ENCODE measurements around the gene ABLIM2.

The ABLIM2 gene

DNA sequence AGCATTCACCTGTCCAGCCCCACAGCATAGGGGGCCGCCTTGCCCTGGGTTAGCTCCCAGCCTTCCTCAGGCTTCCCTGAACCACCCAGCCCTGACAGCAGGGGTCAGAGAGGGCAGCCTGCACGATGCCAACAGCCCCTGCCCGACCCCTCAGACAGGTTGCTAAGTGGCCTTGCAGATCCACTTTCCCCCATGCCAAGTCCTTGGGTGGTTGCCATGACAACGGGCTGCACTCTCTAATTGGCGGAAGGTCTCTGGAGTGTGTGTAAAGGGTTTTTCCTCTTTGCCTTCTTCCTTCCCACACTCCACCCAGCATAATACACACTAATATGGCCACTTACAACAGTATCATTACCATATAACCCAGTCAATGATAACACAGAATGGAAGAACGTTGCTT, 119.3 kb downstream of the ABLIM2 start:
- DNase-seq = no peak

DNA sequence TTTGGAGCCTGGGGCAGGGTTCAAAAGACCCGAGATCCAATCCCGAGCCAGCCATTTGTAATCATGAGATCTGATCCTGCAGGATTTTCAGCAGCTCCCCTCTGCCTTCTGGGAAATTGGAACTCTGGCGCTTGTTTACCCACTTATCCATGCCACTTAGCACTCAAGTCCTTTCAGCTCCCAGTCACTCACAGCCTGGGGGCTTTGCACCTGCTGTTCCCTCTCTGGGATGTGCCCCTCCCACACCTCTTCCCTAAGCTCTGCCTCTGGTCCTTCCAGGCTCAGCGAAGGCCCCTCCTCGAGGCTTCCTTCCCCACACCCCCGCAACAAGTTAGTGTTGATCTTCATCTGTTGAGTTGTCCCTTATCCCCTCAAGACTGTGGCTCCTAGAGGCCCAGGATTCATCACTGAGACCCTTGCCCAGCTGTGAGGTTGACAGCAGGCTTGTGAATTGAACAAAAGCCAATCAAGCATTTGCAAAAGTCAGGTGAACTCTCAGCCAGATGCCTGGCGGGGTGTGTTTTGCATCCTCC, 119.8 kb downstream of the ABLIM2 start:
- DNase-seq = no peak

DNA sequence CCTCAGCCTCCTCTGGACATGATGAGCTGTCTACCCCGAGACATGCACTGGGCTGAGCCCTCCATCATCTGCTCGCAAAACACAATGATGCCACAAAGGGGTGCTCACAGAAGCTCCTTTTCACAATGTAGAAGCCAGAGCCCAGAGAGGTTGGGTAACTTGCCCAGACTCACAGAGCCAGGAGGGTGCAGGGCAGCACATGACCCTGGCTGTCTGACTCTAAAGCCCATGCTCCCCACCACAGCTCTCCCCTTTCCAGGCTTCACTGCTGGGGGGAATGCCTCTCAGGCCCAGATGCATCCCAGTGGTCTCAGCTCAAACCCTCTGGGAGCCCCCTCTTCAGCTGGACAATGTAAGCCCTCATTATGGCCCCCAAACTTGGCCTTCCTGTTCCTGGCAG, 120.5 kb downstream of the ABLIM2 start:
- DNase-seq = no peak

DNA sequence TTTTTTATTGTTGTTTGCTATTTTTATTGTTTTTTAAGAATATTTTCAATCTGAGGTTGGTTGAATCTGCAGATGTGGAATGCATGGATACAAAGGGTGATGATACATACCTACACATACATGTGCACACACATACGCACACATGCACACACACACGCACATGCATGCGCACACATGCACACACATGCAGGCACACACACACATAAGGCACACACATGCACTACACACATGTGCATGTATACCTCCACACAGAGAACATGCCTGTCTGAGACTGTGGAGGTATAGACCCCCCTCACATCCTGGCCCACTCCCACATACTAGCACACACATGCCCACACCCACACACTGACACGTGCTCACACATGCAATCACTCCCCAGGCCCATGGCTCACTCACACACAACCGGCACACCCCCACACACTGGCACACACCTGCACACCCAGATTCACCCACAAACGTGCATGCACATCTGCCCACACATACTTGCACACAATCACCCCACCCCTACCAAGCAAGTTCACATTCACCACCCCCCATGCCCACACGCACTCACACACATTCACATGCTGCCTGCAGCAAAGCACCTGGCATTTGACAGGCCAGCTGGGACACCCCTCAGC, 121.4 kb downstream of the ABLIM2 start:
- no peak for DNase-seq

DNA sequence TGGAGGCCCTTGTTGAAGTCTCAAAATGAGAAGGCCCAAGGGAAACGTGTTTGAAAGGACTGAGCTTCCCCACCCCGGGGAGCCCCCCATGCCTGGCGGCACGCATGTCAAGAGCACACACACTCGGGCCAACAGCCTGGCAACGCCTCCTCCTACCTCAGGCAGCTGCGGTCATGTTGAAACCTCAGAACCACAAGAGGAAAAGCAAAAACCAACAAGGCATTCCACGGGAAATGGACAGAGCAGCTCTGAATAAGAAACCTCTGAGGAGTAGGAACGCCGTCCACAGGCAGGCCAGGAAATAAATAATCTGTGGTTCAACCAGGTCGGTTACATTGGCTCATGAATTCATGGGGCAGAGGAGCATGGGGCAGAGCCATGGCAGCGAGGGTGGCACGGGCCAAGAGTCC, 123.2 kb downstream of the ABLIM2 start:
- no peak for DNase-seq

DNA sequence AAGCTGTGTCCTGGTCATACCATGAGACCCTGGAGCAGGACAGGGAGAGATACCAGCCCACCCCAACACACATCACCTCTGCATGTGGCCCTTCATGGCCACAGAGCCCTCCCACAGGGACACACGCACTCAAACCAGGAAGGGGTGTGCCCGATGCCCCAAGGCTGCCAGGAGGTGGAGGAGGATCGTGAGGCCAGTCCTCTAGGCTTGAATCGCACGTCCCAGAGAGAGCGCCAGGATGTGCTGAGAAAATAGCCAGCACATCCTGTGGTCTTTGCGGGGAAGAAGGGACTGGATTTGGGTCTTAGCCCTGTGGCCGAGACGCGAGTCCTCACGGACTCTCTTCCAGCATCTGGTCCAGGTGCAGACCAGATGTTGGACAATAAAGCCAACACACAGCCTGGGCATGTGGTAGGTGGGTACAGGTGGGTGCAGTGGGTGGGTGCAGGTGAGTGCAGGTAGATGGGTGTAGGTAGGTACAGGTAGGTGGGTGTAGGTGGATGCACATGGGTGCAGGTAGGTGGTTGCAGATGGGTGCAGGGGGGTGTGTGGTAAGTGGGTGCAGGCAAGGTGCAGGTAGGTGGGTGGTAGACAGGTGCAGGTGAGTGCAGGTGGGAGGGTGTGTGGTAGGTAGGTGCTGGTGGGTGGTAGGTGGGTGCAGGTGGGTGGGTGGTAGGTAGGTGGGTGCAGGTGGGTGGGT, 124.6 kb downstream of the ABLIM2 start:
- DNase-seq = no peak

DNA sequence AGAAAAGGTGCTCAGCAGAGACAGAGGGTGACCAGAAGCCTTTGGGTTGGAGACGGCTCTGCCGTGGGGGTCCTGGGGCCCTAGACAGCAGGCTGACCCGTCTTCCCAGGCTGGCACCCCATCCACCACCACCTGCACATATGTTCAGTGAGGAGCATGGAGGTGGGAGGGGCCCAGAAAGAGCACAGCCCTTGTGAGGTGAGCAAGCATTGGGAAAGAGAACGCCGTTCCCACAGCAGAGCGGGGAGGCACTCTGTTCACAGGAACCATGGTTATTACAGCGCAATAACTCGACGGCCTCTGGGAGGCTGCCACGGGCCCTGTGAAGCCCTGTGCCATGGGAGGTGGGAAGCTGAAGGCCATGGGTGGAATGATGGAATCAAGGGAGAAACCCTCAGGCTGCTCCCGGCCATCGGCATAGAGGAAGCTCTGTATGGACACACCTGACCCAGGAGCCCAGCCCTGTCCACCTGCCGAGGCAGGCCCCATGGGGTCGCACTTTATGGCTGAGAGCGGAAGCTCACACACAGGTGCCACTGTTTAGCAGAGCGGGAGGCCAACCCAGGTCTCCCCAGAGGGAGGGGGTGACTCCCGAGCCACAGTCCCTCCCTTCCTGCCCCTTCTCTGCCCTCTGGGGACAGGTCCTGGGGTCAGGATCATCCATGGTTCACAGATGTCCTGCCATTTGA, 125.4 kb downstream of the ABLIM2 start:
- no peak for DNase-seq

DNA sequence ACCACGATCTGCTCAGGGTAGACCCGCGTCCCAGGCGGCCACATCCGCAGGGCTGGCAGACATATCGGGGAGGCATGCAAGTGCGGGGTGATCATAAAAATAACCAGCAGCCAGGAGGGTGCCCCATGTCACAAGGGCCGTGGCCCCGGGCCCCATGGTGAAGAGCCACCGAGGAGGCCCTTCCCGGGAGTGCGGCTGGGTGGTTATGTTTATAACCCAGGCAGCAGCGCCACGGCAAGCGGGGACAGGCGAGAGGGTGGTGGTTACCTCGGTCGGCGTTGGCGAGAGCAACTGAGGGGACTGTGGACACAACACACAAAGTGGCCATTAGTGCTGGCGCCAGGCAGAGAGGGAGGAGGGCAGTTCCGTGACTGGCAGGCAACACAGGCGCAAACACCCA, 126.2 kb downstream of the ABLIM2 start:
- no peak for DNase-seq

DNA sequence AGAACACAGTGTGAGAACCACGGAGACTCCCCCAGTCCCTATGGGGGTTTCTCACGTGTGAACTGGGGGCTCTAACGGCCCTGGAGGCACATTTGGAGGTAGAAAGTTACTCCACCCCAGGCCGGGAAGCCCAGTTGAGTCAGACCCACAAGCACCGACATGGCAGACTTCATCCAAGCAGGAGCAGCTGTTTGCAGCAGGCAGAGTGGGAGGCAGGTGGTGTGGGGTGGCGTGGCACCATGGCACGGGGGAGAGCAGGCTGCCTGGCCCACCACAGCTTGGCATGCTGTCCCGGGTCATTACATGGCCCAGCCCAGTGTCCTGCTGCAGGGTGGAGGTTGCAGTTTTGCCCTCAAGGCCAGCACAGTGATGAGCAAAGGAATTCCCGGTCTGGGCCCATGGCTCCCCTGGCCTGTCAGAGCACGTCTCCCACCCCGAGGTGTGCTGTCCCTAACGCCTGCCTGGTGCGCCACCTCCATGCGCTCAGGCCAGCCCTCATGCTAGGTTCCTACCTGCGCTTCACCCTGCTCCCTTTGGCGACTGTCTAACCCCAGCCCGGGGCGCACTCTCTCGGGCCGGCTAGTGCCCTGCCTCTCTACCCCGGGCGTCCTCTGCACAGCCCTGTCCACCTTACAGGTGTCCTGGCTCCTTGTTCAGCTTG, 128.4 kb downstream of the ABLIM2 start:
- no peak for DNase-seq

DNA sequence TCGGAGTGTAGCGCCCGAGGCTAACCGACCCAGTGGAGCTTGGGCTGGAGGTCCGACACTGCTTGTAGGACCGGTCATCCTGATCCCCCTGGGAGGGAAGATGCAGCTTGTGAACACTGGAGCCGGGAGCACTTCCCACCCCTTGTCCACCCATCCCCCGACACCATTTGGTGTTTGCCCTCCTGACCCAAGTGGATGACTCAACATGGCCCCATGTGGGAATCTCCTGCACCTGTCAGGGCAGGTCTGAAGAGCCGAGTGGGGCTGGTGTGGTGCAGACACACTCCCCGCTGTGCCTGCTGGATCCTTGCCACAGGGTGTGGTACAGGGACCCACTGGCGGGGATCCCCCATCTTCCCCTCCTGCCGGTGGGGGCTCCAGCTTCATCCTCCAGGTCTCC, 128.9 kb downstream of the ABLIM2 start:
- no peak for DNase-seq

DNA sequence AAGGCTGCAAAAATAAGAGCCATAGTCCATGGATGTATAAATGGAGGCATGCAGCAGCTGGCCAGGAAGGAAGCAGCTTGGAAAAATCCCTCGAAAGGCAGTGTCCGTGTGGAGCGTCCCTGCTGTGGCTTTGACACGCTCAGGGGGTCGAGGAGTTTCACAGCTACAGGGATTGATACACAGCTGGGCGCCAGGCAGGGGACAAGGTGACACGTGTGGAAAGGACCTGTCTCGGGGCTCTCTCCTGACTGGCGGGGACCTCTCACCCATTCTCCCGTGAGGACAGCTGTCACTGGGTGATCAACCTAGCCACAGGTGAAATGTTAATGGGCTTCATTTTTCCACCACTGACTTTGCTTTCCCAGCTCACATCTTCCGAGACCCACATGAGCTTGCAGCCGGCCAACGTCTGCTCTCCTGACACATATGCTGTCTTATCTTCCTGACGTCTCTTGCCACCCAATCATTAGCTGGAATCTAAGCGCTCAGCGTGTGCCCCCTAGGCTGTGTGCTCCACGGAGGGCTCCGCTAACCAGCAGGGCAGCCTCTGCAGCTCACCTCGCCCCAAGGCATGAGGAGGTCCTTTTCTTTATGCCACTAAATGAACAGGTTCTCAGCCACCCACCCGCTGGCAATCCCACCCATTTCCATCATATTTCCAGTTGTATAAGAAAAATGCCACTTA, 129.6 kb downstream of the ABLIM2 start:
- DNase-seq = no peak

DNA sequence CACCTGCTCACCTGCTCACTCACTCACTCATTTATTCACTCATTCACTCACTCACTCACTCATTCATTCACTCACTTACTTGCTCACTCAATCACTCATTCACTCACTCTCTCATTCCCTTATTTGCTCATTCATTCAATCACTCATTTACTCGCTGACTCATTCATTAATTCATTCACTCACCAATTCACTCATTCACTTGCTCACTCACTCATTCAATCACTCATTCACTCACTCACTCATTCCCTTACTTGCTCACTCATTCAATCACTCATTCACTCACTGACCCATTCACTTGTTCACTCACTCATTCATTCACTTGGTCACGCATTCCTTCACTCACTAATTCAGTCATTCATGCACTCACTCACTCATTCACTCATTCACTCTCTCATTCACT, 130.2 kb downstream of the ABLIM2 start:
- no peak for DNase-seq

DNA sequence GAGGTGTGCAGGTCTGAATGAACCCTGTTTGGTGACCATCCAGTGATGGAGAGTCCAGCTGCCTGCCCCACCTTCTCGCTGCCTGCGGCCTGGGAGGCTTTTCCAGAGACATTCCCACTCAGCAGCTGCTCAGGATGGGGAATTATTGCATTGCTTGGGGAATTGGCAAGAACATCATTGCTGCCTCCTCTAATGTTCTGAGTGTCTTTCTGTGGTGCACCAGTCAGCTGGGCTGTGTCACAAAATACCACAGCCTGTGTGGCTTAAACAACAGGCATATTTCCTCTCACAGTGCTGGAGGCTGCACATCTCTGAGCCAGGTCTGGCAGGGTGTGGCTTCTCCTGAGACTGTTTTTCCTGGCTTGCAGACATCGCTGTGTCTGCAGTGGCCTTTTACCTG, 132.2 kb downstream of the ABLIM2 start:
- no peak for DNase-seq

DNA sequence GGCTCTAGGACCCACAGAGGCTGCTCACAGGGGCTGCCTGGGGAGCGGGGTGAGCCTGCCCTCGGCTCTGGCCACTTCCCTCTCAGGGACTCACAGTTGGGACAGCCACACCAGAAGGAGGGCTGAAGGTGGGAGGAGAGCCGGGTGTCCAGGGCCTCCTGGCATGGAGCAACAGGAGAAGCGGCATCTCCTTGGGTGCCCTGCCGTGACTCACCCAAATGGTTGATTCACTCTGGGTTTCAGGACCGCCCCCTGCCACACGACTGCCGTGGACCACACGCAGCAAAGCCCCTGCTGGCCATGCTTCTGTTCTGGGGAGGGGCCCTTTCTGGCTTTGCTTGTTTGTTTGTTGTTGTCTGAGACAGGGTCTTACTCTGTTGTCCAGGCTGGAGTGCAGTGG, 132.9 kb downstream of the ABLIM2 start:
- no peak for DNase-seq

DNA sequence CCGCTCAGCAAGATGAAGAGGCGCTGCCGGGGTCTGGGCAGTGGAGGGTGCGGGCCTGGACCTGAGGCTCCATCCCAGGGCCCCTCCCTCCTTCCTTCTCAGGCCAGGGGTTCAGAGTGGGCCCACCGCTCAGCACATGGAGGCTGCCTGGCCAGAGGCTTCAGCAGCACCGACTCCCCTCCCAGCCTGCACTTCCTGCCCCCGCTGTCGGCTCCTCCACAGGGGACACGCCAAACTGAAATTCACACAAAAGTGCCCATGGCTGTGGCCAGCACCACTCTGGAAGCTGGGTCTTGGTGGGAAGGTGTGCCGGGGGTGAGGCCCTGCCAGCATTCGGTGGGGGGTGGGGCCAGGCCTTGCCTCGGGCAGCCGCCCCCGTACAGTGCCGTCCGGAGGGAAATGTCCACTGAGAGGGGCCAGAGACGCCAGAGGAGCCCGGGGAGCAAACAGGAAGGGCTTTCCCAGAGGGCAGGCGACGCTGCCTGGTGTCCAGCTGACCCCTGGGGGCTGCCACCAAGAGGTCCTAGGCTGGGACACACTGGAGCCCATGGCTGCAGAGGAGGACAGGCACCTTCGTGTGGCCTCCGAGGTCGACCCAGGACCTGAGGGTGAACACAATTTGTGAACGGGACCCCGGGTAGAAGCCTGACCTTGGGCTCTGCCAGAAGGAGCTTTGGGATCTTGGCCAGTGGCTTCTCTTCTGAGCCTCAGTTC, 134.4 kb downstream of the ABLIM2 start:
- no peak for DNase-seq

DNA sequence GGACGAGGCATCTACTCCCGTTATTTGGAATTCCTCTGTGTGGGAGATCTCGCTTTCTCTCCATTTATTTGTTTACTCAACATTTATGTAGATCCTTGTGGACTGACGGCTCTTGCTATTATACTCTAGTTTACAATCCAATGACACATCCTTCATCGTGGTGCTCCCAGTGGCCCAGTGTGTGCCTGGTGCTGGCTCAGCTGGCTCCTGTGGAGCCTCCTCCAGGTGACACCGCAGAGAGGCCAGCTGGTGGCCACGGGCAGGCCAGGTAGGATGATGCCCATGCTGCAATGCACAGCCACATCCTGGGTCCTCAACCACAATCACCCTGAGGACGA, 134.9 kb downstream of the ABLIM2 start:
- no peak for DNase-seq

DNA sequence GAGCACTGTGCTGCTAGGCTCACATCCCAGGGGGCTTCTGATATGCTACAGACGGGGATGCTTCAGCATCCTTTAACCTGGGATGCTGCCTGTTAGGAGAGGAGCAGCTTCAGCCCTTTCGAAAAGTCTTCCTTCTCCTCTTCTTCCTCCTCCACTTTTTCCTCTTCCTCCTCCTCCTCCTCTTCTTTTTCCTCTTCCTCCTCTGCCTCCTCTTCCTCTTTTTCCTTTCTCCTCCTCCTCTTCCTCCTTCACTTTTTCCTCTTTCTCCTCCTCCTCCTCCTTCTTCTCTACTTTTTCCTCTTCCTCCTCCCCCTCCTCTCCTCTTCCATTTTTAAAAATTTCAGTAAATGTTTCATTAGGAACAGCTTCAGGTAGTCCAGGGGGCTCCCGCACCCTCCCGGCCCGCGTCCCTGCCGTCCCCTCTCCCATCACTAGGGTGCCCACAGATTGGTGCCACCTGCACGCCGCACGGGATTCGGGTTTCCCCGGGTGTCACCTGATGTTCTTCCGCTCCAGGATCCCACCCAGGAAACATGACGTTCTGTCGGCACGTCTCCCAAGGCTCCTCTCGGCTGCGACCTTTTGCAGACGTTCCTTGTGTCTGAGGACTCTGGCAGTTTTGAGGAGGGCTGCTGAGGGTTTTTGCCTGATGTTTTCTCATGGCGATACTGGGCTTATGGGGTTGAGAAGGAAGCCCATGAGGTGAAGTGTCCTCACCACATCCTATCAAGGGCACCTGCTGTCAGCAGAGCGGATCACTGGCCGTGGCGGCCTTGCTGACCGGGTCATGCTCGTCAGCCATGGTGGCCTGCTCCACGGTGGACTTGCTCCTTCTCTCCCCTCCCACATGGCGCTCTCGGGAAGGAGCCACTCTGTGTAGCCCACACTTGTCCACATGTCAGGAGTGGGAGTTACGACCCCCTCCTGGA, 135.6 kb downstream of the ABLIM2 start:
- DNase-seq = no peak

DNA sequence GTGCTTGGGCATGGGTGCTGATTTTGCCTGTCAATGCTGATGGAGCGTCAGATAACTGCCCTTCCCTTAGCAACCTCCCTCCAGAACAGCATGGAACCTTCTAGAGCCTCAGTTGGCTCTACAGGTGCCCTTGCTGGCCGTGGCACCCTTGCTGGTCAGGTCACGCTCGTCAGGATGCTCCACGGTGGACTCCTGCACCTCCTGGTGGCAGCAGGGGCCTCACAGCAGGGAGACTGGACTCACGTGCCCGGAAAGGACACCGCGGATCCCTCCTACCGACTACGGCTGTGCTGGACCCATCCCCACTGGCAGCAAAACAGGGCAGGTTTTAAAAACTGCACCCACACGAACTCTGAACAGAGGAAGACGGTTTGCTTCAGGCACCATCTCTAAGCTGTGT, 136.8 kb downstream of the ABLIM2 start:
- DNase-seq = no peak

DNA sequence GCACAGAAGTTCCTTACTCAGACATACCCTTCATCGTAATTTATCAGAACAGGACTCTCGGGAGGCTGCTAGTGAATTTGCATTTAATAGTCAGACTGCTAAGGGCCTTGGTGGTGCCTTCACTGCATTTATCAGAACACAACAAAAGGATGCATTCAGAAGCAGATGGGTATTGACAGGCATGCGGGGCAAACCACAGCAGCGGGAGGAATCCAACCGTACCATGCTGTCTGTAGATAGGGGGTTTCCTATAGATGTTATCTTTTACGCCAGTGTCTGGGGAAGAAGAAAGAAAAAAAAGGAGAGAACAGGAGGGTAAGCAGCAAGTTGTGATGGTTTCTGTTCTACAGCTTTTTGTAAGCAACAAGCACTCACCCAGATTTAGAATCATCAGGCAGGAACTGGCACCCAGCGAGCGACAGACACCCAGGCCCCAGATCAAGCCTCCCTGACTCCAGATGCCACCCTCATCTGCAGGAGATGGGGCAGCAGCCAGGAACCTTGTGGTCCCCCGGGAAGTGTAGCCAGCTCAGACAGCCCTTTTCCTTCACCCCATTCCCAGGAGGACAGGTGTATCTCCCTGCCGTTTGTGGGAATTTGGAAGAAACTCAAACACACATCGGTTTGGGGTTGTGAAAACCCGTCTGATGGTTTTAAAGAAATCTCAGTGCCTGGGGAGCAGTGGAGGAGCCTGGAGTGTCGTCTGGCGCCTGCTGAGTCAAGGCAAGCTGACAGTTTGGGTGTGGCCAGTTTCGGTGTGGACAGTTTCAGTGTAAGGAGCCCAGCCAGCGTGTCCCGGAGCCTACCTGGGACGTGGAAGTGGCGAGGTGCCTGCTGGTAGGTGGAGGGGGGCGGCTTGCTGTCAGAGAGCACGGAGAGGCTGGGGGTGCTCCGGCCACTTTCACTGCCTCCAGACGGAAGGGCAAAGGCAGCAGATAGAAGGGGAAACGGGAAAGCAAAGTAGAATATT, 138.9 kb downstream of the ABLIM2 start:
- no peak for DNase-seq

DNA sequence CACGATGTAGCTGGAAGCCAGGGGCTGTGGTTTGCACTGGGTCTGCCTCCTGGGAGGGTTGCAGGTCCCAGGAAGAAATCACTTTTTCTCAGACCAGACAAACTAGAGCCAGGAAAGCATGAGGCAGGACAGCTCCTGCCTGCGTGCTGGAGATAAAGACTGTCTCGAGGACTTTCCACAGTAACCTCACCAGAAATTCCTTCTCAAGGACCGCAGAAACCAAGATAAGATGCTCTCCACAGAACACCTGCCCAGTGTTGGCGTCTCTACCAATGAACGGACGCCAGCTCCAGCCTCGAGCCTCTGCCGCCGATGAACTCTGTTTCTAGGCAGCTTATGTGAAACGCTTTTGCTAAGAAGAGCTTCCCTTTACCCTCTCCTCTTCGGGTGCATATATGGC, 142.1 kb downstream of the ABLIM2 start:
- DNase-seq = no peak

Measured in left hindlimb (tissue), 1 donor.